Mesenteric fat pad (tissue), 1 donor: ENCODE measurements around the gene RERE. TPM values are rescaled to one million over a fixed set of nuclear protein-coding genes. Genes with fewer than 3 reads are reported as not detected.

Source experiments
- DNase-seq: peaks from one replicate; pipeline ENCODE4 v3.0.0-alpha.2; 2020; ENCODE audit warnings: low spot score
- total RNA-seq: library from RNA; stranded (reverse); fragmentation: NEBNext Ultra II Directional; extraction: Animal tissue kit (Norgen Biotek cat#: 25700); gene quantifications from one replicate; pipeline ENCODE4 v1.2.1, GENCODE V29; 2021
- donor health status: DM: yes; HTN: yes; CAD: no.

The RERE gene
- total RNA-seq, 1 donor from 2014 or later: 120 TPM

- no peak for DNase-seq
Measured at GRCh38 chr1:8486047-8486446, 331.4 kb downstream of the RERE start.

- no peak for DNase-seq
Measured at GRCh38 chr1:8483586-8483985, 333.9 kb downstream of the RERE start.

- DNase-seq: no peak
Measured at GRCh38 chr1:8482979-8483381, 334.5 kb downstream of the RERE start.

GRCh38 chr1:8481650-8482380 lies 335.6 kb downstream of the RERE start:
- DNase-seq: no peak

- DNase-seq: no peak
Measured at GRCh38 chr1:8478566-8478965, 338.9 kb downstream of the RERE start.

- DNase-seq: no peak
Measured at GRCh38 chr1:8477983-8478362, 339.5 kb downstream of the RERE start.

GRCh38 chr1:8477166-8477982 lies 340.1 kb downstream of the RERE start:
- DNase-seq: no peak

- no peak for DNase-seq
Measured at GRCh38 chr1:8476006-8476405, 341.4 kb downstream of the RERE start.

GRCh38 chr1:8474369-8474768 lies 343.1 kb downstream of the RERE start:
- DNase-seq: no peak

GRCh38 chr1:8473891-8474300 lies 343.5 kb downstream of the RERE start:
- no peak for DNase-seq

- DNase-seq: no peak
Measured at GRCh38 chr1:8473121-8473875, 344.1 kb downstream of the RERE start.

GRCh38 chr1:8472668-8473067 lies 344.8 kb downstream of the RERE start:
- DNase-seq: no peak

- no peak for DNase-seq
Measured at GRCh38 chr1:8471451-8471850, 346.0 kb downstream of the RERE start.

- DNase-seq: no peak
Measured at GRCh38 chr1:8468751-8469150, 348.7 kb downstream of the RERE start.

GRCh38 chr1:8467308-8467707 lies 350.1 kb downstream of the RERE start:
- DNase-seq: no peak

GRCh38 chr1:8465692-8466091 lies 351.7 kb downstream of the RERE start:
- no peak for DNase-seq

GRCh38 chr1:8465013-8465412 lies 352.4 kb downstream of the RERE start:
- no peak for DNase-seq

- DNase-seq: no peak
Measured at GRCh38 chr1:8464377-8464776, 353.1 kb downstream of the RERE start.

GRCh38 chr1:8463144-8463927 lies 354.1 kb downstream of the RERE start:
- DNase-seq: no peak

- DNase-seq: no peak
Measured at GRCh38 chr1:8462371-8462892, 355.0 kb downstream of the RERE start.
